ENCODE measurements around the gene KIF2C.
"Not testable (repeated sequence)": the region's sequence is repeated elsewhere in the genome, so short reads cannot be mapped to it uniquely, and the experiment has no call there.

The KIF2C gene

DNA sequence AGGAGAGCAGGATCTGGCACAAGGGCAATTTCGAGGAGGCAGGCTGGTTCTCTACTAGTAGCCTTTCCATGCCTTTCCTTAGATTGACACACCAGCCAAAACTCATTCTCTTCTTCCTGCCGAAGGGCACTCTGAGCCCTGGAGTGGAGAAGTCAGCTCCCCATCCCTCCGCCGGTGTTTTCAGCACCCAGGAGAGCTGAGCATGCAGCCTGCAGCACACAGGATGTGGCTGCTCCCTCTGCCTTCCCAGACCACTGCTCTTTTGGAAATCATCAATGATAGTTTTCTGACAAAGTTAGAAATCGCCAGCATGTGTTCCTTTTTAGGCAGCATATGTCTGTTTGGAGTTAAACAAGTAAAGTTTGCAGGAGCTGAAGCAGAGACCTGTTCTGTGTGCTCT, 20.3 kb upstream of the KIF2C start:
- no peak for DNase-seq (ENCODE audit: low spot score)

GRCh38 chr1:44720281-44720680, 19.4 kb upstream of the KIF2C start:
- no peak for DNase-seq (ENCODE audit: low spot score)

DNA sequence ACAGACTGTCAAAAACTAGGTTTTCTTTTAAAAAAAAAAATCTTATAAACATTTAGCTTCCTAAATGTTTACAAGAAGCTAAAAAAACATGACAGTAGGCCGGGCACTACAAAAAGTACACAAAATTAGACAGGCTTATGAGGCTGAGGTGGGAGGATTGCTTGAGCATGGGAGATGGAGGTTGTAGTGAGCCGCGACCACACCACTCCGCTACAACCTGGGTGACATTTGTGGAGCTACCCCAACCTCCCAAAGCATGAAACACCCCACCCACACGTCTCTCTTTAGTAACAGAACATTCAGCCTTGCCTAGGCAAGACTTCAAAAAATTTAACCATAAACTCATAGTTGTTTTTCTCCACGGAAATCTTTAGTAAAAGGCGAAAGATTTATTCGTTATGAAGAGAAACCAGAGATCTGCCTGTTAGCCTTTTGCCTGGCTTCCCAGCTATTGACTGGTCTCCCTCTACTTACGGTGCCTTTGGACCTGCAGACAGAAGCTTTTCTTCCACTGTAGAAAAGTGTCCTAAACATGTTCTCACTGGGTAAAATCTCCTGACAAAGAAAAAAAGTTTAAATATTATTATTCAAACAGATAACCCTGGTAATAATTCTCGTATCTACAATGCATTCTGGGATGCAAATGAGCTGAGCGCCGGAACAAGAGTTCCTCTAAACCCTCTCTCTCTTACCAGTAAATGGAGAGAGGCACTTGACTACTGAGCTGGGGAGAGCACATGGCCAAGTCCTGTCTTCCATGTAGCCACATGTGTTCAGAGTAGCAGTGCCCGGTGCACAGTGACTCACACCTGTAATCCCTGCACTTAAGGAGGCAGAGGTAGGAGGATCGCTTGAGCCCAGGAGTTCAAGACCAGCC, 17.9 kb upstream of the KIF2C start:
- peak; percentile 92 for DNase-seq (ENCODE audit: low spot score)

DNA sequence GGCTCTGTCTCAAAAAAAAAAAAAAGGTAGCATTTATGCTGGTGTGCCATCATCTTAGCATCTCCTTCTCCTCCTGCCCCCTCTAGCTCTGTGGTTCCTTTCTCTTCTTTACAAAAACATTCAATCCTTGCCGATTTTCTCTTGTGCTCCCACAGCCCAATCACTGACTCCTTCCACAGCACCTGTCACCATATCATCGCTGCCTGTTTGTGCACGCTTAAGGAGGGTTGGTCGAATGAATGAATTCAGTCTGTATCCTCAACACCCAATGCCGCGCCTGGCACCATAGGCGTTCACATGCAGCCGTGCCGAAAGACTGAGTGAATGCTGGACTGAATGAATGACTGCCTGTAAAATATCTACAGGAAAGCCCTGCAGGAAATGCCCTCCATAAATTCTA, 16.6 kb upstream of the KIF2C start:
- no peak for DNase-seq (ENCODE audit: low spot score)

- DNase-seq (ENCODE audit: low spot score): no peak
These were observed 15.9 kb upstream of the KIF2C start for GRCh38 chr1:44723496-44724295.

DNA sequence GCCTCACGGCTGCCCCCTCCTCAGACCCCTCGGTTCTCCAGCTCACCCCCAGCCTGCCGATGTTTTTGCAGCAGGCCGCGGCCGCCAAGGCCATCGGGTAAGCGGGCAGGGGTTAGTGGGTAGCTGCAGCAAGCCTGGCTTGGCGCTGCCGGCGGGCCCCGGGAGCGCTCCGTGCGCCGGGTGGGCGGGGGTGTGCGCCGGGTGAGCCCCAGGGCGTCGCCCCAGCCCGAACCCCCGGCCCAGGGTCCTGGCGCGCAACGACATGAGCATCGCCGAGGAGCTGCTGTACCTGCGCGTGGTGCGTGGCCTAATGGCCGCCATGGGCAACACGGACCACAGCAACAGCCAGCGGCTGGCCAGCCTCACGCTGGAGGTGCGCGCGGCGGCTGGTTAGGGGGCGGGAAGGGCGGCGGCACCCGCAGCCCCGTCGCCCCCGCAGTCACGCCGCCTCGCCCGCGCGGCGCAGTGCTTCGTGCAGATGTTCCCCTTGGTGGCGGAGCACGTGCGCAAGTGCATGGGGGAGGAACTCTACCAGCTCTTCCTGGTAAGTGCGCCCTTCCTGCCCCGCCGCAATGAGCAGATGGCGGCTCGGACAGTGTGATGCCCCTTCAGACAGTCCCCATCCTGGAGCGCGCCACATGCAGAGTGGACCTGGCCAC, 15.2 kb upstream of the KIF2C start:
- DNase-seq (ENCODE audit: low spot score): no peak

DNA sequence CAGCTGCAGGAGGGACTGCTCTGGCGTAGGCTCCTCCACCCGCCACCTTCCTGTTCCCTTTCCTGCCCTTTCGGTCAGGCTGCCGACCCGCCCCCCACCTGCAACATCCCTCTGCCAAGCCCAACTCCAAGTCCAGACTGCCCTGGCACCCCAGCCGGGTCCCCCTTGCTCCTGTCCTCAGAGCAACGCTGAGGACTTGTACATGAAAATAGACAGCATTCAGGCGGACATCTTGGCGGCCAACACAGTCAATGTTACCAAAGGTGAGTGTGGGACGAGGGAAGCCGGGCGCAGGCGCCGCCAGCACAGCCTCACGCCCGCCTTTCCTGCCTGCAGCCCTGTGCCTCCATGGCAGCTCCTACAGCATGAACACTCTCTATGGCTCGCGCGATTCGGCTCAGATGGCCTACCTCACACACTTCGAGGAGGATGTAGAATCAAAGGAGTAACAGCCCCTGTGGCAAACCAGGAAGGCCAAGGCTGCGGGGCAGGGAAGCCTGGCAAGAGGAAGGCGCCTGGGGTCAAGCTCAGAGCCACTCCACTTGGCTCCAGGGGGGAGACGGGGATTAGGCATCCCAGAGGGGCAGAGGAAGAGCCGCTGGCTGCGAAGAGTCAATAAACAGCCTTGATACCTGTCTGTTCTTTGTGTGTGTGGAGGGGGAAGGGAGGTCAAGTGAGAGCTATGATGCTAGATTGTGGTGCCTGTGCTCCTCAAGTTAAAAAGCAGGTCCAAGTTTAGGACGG, 14.5 kb upstream of the KIF2C start:
- no peak for DNase-seq (ENCODE audit: low spot score)

GRCh38 chr1:44730741-44731512, 8.7 kb upstream of the KIF2C start, which contains the start of gene RNU5D-1:
Gene RNU5D-1, minus strand, starts transcription at chr1:44731170.
- peak; percentile 90 for DNase-seq (ENCODE audit: low spot score)

GRCh38 chr1:44733365-44733764, 6.3 kb upstream of the KIF2C start:
- DNase-seq (ENCODE audit: low spot score): no peak

- DNase-seq (ENCODE audit: low spot score): no peak
These were observed 5.9 kb upstream of the KIF2C start for GRCh38 chr1:44733784-44734183.

GRCh38 chr1:44735992-44736391, 3.6 kb upstream of the KIF2C start:
- no peak for DNase-seq (ENCODE audit: low spot score)

- not testable (repeated sequence) for DNase-seq (ENCODE audit: low spot score)
These were observed 707 bp upstream of the KIF2C start for GRCh38 chr1:44738953-44739306.

- DNase-seq (ENCODE audit: low spot score): no peak
These were observed 561 bp downstream of the KIF2C start for GRCh38 chr1:44740179-44740617.

DNA sequence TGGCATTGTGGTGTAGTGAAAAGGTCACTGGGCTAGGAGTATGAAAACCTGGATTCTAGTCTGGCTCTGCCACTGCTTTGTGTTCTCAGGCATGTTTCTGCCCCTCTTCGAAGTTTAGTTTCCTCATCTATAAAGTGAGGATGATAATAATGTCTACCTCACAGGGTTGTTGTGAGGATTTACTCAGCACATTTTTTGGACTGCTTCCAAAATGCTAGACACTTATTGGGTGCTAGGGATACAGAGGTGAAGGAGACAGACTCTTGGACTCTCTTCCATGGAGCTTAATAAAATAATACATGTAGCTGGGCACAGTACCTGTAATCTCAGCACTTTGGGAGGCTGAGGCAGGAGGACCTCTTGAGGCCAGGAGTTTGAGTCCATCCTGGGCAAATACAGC, 3.6 kb downstream of the KIF2C start:
- no peak for DNase-seq (ENCODE audit: low spot score)

DNA sequence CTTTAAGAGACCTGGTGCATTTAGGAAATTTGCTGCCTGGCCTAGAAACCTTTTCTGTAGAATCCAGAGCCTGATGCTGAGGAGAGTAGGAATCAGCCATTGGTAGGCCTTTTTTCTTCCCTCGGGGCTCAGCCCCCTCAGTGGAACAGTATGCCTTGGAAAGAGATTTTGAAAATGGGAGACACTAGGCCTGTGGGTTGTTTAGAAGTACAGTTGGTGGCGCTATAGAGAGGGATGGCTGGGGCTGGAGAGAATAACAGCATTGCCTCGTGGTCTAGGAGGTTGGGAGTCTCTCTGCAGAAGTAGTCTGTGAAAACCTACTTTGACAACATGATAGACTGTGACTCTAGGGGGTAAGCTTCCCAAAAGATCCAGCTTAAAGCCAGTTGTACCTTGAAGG, 8.2 kb downstream of the KIF2C start:
- DNase-seq (ENCODE audit: low spot score): no peak

DNA sequence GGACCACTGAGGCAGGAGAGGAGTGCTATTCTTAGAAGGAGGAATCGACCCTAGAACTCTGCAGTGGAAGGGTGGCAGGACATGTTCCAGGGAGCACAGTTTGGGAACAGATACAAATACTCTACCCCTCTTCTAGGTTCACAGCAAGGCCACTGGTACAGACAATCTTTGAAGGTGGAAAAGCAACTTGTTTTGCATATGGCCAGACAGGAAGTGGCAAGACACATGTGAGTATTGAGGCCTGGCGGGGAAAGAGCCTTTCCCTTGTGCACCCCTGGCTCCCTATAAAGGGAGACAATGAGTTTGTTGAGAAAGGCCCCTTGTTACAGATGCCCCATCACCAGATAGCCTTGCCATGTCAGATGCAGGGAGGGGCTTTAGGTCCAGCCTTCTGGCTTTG, 17.8 kb downstream of the KIF2C start:
- DNase-seq (ENCODE audit: low spot score): no peak

- no peak for DNase-seq (ENCODE audit: low spot score)
These were observed 19.4 kb downstream of the KIF2C start for GRCh38 chr1:44759077-44759476.

- no peak for DNase-seq (ENCODE audit: low spot score)
These were observed 21.2 kb downstream of the KIF2C start for GRCh38 chr1:44760876-44761275.

- not testable (repeated sequence) for DNase-seq (ENCODE audit: low spot score)
These were observed 26.8 kb downstream of the KIF2C start for GRCh38 chr1:44766421-44766820.

DNA sequence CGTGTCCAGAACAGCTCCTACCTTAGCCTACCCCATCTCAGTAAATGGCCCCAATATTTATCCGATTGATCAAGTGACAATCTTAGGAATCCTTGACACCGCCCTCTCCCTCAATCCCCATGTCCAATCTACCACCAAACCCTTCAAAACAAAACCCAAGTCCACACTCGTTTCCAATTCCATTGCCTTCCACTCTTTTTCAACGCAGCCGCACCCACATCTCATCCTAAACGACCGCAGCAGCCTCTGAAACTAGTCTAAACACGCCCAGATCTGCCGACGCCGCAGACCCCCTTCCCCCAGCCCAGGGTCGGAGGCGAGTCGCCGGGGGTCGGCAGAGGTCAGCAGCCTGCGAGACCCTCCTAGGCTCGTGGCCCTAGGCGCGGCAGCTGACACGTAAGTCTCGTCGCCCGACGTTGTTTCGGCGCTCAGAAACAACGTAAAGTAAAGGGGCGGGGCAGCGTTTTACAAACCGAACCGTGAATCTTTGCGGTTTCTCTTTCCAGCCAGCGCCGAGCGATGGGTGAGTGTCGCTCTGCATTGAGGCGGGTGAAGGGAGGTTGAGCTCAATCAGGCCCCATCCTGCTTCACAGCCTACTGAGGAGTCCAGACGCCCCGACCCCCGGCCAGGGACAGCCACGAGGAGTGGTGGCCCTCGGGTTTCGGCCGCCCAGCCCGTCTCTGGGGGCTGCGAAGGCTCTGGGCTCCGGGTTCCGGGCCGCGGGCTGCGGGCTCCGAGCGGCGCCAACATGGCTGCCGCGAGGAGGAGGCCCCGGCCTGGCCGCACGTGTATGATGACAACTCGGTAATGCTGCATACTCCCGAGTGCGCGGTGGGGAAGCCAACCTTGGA, 35.7 kb downstream of the KIF2C start, which contains the start of gene RPS8:
Gene RPS8, plus strand, starts transcription at position 463 of the 852 bp plus-strand sequence. Its CDS starts 57 bp downstream, at position 520.
- peak; percentile 81 for DNase-seq (ENCODE audit: low spot score)
